ENCODE measurements around the gene OPA1.

Gene OPA1

GRCh38 chr3:193730511-193730910 lies 137.5 kb downstream of the OPA1 start:
- no peak overlapping the region for H3K9ac ChIP-seq (ENCODE audit: low read length)
- H3F3A ChIP-seq (ENCODE audit: insufficient read depth, low read length) = 0 out of 2 replicates have a peak, but pooled peaks cover 4% of the 10 kb centered on the region
- H3K4me3 ChIP-seq (ENCODE audit: low read length) = no peak overlapping the region
- H3K27me3 ChIP-seq (replicated peaks; ENCODE audit: insufficient read depth, low read length) = no peaks in the 10 kb centered on the region
- no peaks in the 10 kb centered on the region for H3K9me3 ChIP-seq (replicated peaks; ENCODE audit: insufficient read depth, low read length)
- H3K79me2 ChIP-seq (ENCODE audit: low read length) = no peaks in the 10 kb centered on the region
- no peak overlapping the region for H3K4me2 ChIP-seq (ENCODE audit: low read depth, low read length)
- TF ChIP-seq EZH2 (optimal IDR thresholded peaks at IDR 0.05; ENCODE audit: low read depth, low read length) = no peak
- TF ChIP-seq EZH2phosphoT487 (IDR thresholded peaks at IDR 0.05; ENCODE audit: low read length) = no peak
- no peak for TF ChIP-seq CTCF (IDR thresholded peaks at IDR 0.05; ENCODE audit: low read length)
- H2AFZ ChIP-seq (ENCODE audit: low read length) = no peak overlapping the region
- no peak overlapping the region for H3K27ac ChIP-seq (ENCODE audit: low read length)
- peaks cover 14% of the 10 kb centered on the region for H3K4me1 ChIP-seq (ENCODE audit: low read length)
- H3K9me2 ChIP-seq (replicated peaks; ENCODE audit: insufficient read depth, low read length) = no peaks in the 10 kb centered on the region
- H3K36me3 ChIP-seq (replicated peaks; ENCODE audit: insufficient read depth, low read length) = no peaks in the 10 kb centered on the region
- no peaks in the 10 kb centered on the region for H4K20me1 ChIP-seq (ENCODE audit: insufficient read depth, low read length)
- no peak for DNase-seq

GRCh38 chr3:193730976-193731375 lies 138.0 kb downstream of the OPA1 start:
- Histone ChIP-seq H3K9me2 (replicated peaks; ENCODE audit: insufficient read depth, low read length) (no peaks in the 10 kb centered on the region), H3K79me2 (ENCODE audit: low read length) (no peaks in the 10 kb centered on the region), H3K27me3 (replicated peaks; ENCODE audit: insufficient read depth, low read length) (no peaks in the 10 kb centered on the region), H4K20me1 (ENCODE audit: insufficient read depth, low read length) (no peaks in the 10 kb centered on the region), H3K4me1 (ENCODE audit: low read length) (peaks cover 14% of the 10 kb centered on the region), H2AFZ (ENCODE audit: low read length) (no peak overlapping the region), H3K4me3 (ENCODE audit: low read length) (no peak overlapping the region), H3K9ac (ENCODE audit: low read length) (no peak overlapping the region), H3K27ac (ENCODE audit: low read length) (no peak overlapping the region), H3F3A (ENCODE audit: insufficient read depth, low read length) (0 out of 2 replicates have a peak, but pooled peaks cover 4% of the 10 kb centered on the region), H3K4me2 (ENCODE audit: low read depth, low read length) (no peak overlapping the region), H3K36me3 (replicated peaks; ENCODE audit: insufficient read depth, low read length) (no peaks in the 10 kb centered on the region), H3K9me3 (replicated peaks; ENCODE audit: insufficient read depth, low read length) (no peaks in the 10 kb centered on the region)
- TF ChIP-seq EZH2 (optimal IDR thresholded peaks at IDR 0.05; ENCODE audit: low read depth, low read length) (no peak), EZH2phosphoT487 (IDR thresholded peaks at IDR 0.05; ENCODE audit: low read length) (no peak), CTCF (IDR thresholded peaks at IDR 0.05; ENCODE audit: low read length) (no peak)
- no peak for DNase-seq

- Histone ChIP-seq H4K20me1 (ENCODE audit: insufficient read depth, low read length) (no peaks in the 10 kb centered on the region), H3K9ac (ENCODE audit: low read length) (no peak overlapping the region), H3K9me3 (replicated peaks; ENCODE audit: insufficient read depth, low read length) (no peaks in the 10 kb centered on the region), H3K9me2 (replicated peaks; ENCODE audit: insufficient read depth, low read length) (no peaks in the 10 kb centered on the region), H3K27ac (ENCODE audit: low read length) (peak overlapping the region; percentile 9; the same call in 1 of the 2 replicates), H3K4me2 (ENCODE audit: low read depth, low read length) (peak overlapping the region; percentile 24; the same call in 1 of the 2 replicates), H3F3A (ENCODE audit: insufficient read depth, low read length) (0 out of 2 replicates have a peak, but pooled peaks cover 4% of the 10 kb centered on the region), H3K36me3 (replicated peaks; ENCODE audit: insufficient read depth, low read length) (no peaks in the 10 kb centered on the region), H3K4me1 (ENCODE audit: low read length) (peaks cover 14% of the 10 kb centered on the region), H3K4me3 (ENCODE audit: low read length) (no peak overlapping the region), H3K79me2 (ENCODE audit: low read length) (no peaks in the 10 kb centered on the region), H3K27me3 (replicated peaks; ENCODE audit: insufficient read depth, low read length) (no peaks in the 10 kb centered on the region), H2AFZ (ENCODE audit: low read length) (0 out of 2 replicates have a peak overlapping the region, but pooled peaks have one; percentile 7)
- peak; percentile 82 for DNase-seq
- TF ChIP-seq CTCF (IDR thresholded peaks at IDR 0.05; ENCODE audit: low read length) = no peak
- TF ChIP-seq EZH2 (optimal IDR thresholded peaks at IDR 0.05; ENCODE audit: low read depth, low read length) = no peak
- TF ChIP-seq EZH2phosphoT487 (IDR thresholded peaks at IDR 0.05; ENCODE audit: low read length) = no peak
These were observed 138.6 kb downstream of the OPA1 start for GRCh38 chr3:193731656-193732055.
